ENCODE data around the gene G0S2. TPM values are rescaled to one million over a fixed set of nuclear protein-coding genes. Genes with fewer than 3 reads are reported as not detected.

G0S2 gene
- total RNA-seq, 1 donor from 2014 or later: 0.37 TPM

GRCh38 chr1:209715314-209715713 is 40.1 kb downstream of the G0S2 start:
- no peak for DNase-seq (ENCODE audit: low read depth)

- no peak for DNase-seq (ENCODE audit: low read depth)
Observed at GRCh38 chr1:209717818-209718217, 42.6 kb downstream of the G0S2 start.

DNA sequence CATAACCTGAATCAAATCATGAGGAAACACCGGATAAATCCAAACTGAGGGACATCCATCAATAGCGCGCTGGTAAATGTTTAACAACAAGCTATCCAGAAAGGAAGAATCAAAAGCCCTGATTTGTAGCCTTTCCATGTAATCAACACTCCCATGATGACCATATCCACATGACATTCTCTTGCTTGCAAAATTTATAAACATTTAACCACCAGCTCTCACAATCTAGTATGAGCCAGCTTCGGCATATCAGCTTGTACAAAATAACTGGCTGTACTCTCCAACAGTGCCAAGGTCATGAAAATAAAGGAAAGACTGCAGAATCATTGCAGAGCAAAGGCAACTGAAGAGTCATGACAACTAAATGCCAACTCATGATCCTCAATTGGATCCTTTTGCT is 45.1 kb downstream of the G0S2 start:
- DNase-seq (ENCODE audit: low read depth): peak; percentile 6

DNA sequence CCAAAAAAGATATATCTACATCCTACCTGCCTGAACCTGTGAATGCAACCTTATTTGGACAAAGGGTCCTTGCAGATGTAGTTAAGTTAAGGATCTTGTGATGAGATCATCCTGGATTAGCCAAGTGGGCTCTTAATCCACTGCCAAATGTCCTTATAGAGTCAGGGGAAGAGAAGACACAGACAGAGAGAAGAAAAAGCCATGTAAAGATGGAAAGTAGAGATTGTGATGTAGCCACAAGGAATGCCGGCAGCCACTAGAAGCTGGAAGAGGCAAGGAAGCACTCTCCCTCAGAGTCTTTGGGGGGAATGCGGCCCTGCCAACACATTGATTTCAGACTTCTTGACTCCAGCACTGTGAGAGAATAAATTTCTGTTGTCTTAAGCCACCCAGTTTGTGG is 45.6 kb downstream of the G0S2 start:
- DNase-seq (ENCODE audit: low read depth): no peak

DNA sequence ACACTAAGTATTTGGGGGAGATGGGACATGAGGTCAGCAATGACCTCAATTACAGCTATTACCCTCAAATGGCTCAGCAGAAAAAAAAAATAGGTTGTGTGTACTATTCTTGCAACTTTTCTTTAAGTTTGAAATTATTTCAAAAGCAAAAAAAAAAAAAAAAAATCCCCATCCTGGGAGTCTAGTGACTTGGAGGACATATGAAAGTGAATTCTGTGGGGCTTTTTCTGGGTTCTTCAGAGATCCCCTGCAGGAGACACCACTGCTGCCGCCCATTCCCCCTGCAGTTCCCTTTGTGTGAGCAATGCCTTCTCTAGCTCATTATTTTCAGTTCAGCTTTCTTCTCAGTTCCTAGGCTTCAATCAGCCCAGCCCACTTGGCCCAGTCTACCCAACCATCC is 46.1 kb downstream of the G0S2 start:
- no peak for DNase-seq (ENCODE audit: low read depth)

GRCh38 chr1:209723265-209723664 is 48.1 kb downstream of the G0S2 start:
- DNase-seq (ENCODE audit: low read depth): no peak

GRCh38 chr1:209723756-209724693 is 48.8 kb downstream of the G0S2 start:
- peak; percentile 23 for DNase-seq (ENCODE audit: low read depth)

Other genes starting within 250 kb of the G0S2 start
- not detected in 2 replicates for gene CAMK1G, start 91.7 kb upstream of the G0S2 start, total RNA-seq
- 8.5 and 18.2 TPM in 2 replicates for gene LAMB3, start 23.0 kb upstream of the G0S2 start, total RNA-seq
- 1.2 and 2.0 TPM in 2 replicates for gene HSD11B1, start 29.4 kb downstream of the G0S2 start, total RNA-seq
- 0.03 and 0.05 TPM in 2 replicates for gene TRAF3IP3, start 80.6 kb downstream of the G0S2 start, total RNA-seq
- 2.6 and 4.1 TPM in 2 replicates for gene C1orf74, start 109.1 kb downstream of the G0S2 start, total RNA-seq
- 0.53 and 1.2 TPM in 2 replicates for gene IRF6, start 130.7 kb downstream of the G0S2 start, total RNA-seq
- 6.7 and 6.8 TPM in 2 replicates for gene UTP25, start 152.6 kb downstream of the G0S2 start, total RNA-seq

Measured in myocyte (in vitro differentiated cells).